ENCODE data around the gene ITM2B.

- no peak for TF ChIP-seq CTCF (conservative IDR thresholded peaks at IDR 0.05; ENCODE audit: low read depth, low read length)
- TF ChIP-seq EZH2 (IDR thresholded peaks at IDR 0.05; ENCODE audit: low read length, unreplicated experiment): no peak
Measured at GRCh38 chr13:48220592-48220980, 12.4 kb upstream of the ITM2B start.
